Nephron progenitor cell (in vitro differentiated cells): ENCODE measurements around the gene COG7.

Source experiments
- DNase-seq: peaks from one replicate; pipeline ENCODE4 v3.0.0; 2021
- H3K27ac Mint-ChIP-seq: 2 replicates; pipeline ENCODE4 v1.8.0; 2021; ENCODE audit warnings: mild to moderate bottlenecking, moderate library complexity, mixed read lengths
- H3K27me3 Mint-ChIP-seq: 2 replicates; pipeline ENCODE4 v1.8.0; 2021; ENCODE audit warnings: mild to moderate bottlenecking, low read depth, mixed read lengths; ENCODE audit not compliant: poor library complexity
- H3K36me3 Mint-ChIP-seq: 2 replicates; pipeline ENCODE4 v1.8.0; 2021; ENCODE audit warnings: low read depth, mixed read lengths
- H3K4me1 Mint-ChIP-seq: 2 replicates; pipeline ENCODE4 v1.8.0; 2021; ENCODE audit warnings: mixed read lengths
- H3K4me3 Mint-ChIP-seq: 2 replicates; pipeline ENCODE4 v1.8.0; 2021; ENCODE audit warnings: mild to moderate bottlenecking, moderate library complexity, mixed read lengths
- H3K9me3 Mint-ChIP-seq: 2 replicates; pipeline ENCODE4 v1.8.0; 2021; ENCODE audit warnings: mild to moderate bottlenecking, moderate library complexity, mixed read lengths
- CTCF ChIP-seq: fragments of 200-600 bp; sonication (generic); IDR thresholded peaks from 2 replicates; pipeline ENCODE4 v1.5.0; 2021; ENCODE audit warnings: antibody characterized with exemption

The COG7 gene

DNA sequence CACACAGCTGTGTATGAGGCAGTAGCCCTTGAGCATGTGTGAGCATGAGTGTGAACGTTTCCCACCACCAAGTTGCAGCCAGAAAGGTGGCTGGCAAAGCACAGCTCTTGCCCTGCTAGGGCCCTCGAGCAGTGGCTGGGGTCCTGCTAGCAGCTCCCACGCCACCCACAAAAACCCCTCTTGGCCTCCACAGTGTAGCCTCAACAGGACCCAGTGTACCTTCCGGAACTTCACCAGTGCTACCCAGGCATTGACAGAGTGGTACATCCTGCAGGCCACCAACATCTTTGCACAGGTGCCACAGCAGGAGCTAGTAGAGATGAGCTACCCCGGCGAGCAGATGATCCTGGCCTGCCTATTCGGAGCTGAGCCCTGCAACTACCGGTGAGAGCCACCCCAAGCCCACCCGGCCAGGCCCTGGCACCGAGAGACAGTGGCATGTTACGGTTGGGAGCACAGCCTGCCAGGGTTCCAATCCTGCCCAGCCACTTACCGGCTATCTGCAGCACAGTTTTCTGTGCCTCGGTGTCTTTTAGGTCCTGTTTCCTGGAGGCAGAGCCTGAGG is 97.8 kb downstream of the COG7 start:
- TF ChIP-seq CTCF: no peak
- Mint-ChIP-seq H3K27me3 (peaks cover 13% of the 10 kb centered on the region), H3K36me3 (no peaks in the 10 kb centered on the region), H3K9me3 (peaks cover 9% of the 10 kb centered on the region), H3K4me1 (no peaks in the 10 kb centered on the region), H3K4me3 (no peak overlapping the region), H3K27ac (peak overlapping the region; percentile 43)
- no peak for DNase-seq

- TF ChIP-seq CTCF: no peak
- peaks cover 15% of the 10 kb centered on the region for H3K27me3 Mint-ChIP-seq
- H3K4me1 Mint-ChIP-seq: no peaks in the 10 kb centered on the region
- H3K9me3 Mint-ChIP-seq: peaks cover 9% of the 10 kb centered on the region
- no peak overlapping the region for H3K4me3 Mint-ChIP-seq
- H3K27ac Mint-ChIP-seq: peak overlapping the region; percentile 11
- DNase-seq: no peak
- no peaks in the 10 kb centered on the region for H3K36me3 Mint-ChIP-seq
Observed at GRCh38 chr16:23354246-23354645, 98.7 kb downstream of the COG7 start.

- H3K9me3 Mint-ChIP-seq: peaks cover 9% of the 10 kb centered on the region
- DNase-seq: no peak
- no peak overlapping the region for H3K4me3 Mint-ChIP-seq
- H3K4me1 Mint-ChIP-seq: no peaks in the 10 kb centered on the region
- H3K27me3 Mint-ChIP-seq: peaks cover 19% of the 10 kb centered on the region
- no peaks in the 10 kb centered on the region for H3K36me3 Mint-ChIP-seq
- no peak overlapping the region for H3K27ac Mint-ChIP-seq
- TF ChIP-seq CTCF: no peak
Observed at GRCh38 chr16:23353440-23353839, 99.5 kb downstream of the COG7 start.

DNA sequence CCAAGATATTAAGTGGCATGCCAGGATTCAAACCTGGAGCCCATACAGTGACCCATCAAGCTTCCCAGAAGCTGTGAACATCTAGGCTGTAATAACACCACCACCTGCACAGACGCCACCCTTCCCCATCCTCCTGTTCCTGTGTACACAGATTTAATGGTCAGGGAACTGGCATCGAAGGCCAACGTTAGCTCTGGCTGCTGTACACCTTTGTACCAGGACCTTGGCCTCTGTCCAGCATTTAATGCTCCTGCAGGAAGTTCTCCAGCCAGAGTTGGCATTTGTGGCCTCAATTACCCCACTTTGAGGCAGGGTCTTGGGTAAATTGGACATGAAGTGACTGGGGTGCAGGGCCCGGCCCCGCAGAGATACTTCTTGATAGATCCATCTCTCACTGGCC is 101.6 kb downstream of the COG7 start:
- peaks cover 33% of the 10 kb centered on the region for H3K27me3 Mint-ChIP-seq
- H3K4me3 Mint-ChIP-seq: no peak overlapping the region
- DNase-seq: no peak
- no peak for TF ChIP-seq CTCF
- H3K4me1 Mint-ChIP-seq: no peaks in the 10 kb centered on the region
- H3K9me3 Mint-ChIP-seq: peaks cover 9% of the 10 kb centered on the region
- no peak overlapping the region for H3K27ac Mint-ChIP-seq
- H3K36me3 Mint-ChIP-seq: no peaks in the 10 kb centered on the region

- TF ChIP-seq CTCF: no peak
- Mint-ChIP-seq H3K9me3 (peaks cover 9% of the 10 kb centered on the region), H3K27ac (no peak overlapping the region), H3K4me3 (no peak overlapping the region), H3K4me1 (no peaks in the 10 kb centered on the region), H3K36me3 (no peaks in the 10 kb centered on the region), H3K27me3 (peaks cover 35% of the 10 kb centered on the region)
- peak; percentile 11 for DNase-seq
Observed at GRCh38 chr16:23348579-23349469, 104.2 kb downstream of the COG7 start.
